Muscle layer of duodenum (tissue), 2 donors: ENCODE measurements around the gene RNU6-9.

ENCODE experiments used
- H3K27ac ChIP-seq: one replicate; pipeline ENCODE4 v1.7.0; 2013; ENCODE audit warnings: mild to moderate bottlenecking, low read length
- H3K27me3 ChIP-seq: one replicate; pipeline ENCODE4 v1.7.0; 2013; ENCODE audit warnings: low read depth, mild to moderate bottlenecking, control low read depth, low read length
- H3K36me3 ChIP-seq, 2 donors: one replicate each; pipeline ENCODE4 v1.7.0; 2013; ENCODE audit warnings: low read length in 2 of 2, control low read depth in 1 of 2, mild to moderate bottlenecking in 1 of 2; ENCODE audit not compliant: insufficient read depth in 2 of 2, control insufficient read depth in 1 of 2
- H3K4me1 ChIP-seq, 2 donors: one replicate each; pipeline ENCODE4 v1.7.0; 2013; ENCODE audit warnings: low read length in 2 of 2, mild to moderate bottlenecking in 2 of 2, control low read depth in 1 of 2, moderate library complexity in 1 of 2; ENCODE audit not compliant: insufficient read depth in 2 of 2, control insufficient read depth in 1 of 2
- H3K4me3 ChIP-seq, 2 donors: one replicate each; pipeline ENCODE4 v1.7.0; 2013; ENCODE audit warnings: low read length in 2 of 2, low read depth in 1 of 2, mild to moderate bottlenecking in 1 of 2
- H3K9me3 ChIP-seq, 2 donors: one replicate each; pipeline ENCODE4 v1.7.0; 2013; ENCODE audit warnings: low read length in 2 of 2, control low read depth in 1 of 2, mild to moderate bottlenecking in 1 of 2; ENCODE audit not compliant: control insufficient read depth in 1 of 2
- donor health status: healthy.

The RNU6-9 gene

GRCh38 chr19:863315-863620, 30.0 kb upstream of the RNU6-9 start:
- Histone ChIP-seq H3K4me1 (peaks cover 0 to 15% of the 10 kb centered on the region in 2 donors), H3K4me3 (no peak overlapping the region)

GRCh38 chr19:866769-867300, 26.4 kb upstream of the RNU6-9 start:
- H3K9me3 ChIP-seq = no peaks in the 10 kb centered on the region
- peaks cover 0 to 31% of the 10 kb centered on the region in 2 donors for H3K4me1 ChIP-seq
- H3K27ac ChIP-seq = no peak overlapping the region
- H3K4me3 ChIP-seq = no peak overlapping the region
- no peaks in the 10 kb centered on the region for H3K27me3 ChIP-seq
- peaks cover 3 to 14% of the 10 kb centered on the region in 2 donors for H3K36me3 ChIP-seq

More at GRCh38 chr19:863315-863620, 30.0 kb upstream of the RNU6-9 start:
- Histone ChIP-seq H3K27ac (no peak overlapping the region), H3K9me3 (no peaks in the 10 kb centered on the region), H3K36me3 (peaks cover 3 to 6% of the 10 kb centered on the region in 2 donors), H3K27me3 (no peaks in the 10 kb centered on the region)

- Histone ChIP-seq H3K4me1 (peaks cover 0 to 35% of the 10 kb centered on the region in 2 donors), H3K4me3 (no peak overlapping the region), H3K27ac (no peak overlapping the region), H3K36me3 (peaks cover 3 to 14% of the 10 kb centered on the region in 2 donors), H3K27me3 (no peaks in the 10 kb centered on the region), H3K9me3 (no peaks in the 10 kb centered on the region)
Measured at GRCh38 chr19:867301-867793, 25.9 kb upstream of the RNU6-9 start.

- H3K4me3 ChIP-seq = no peak overlapping the region
- H3K36me3 ChIP-seq = peaks cover 3 to 14% of the 10 kb centered on the region in 2 donors
- peaks cover 0 to 33% of the 10 kb centered on the region in 2 donors for H3K4me1 ChIP-seq
- H3K9me3 ChIP-seq = no peaks in the 10 kb centered on the region
- H3K27ac ChIP-seq = no peak overlapping the region
- H3K27me3 ChIP-seq = no peaks in the 10 kb centered on the region
Measured at GRCh38 chr19:867855-868457, 25.3 kb upstream of the RNU6-9 start.

- H3K4me1 ChIP-seq = peaks cover 0 to 31% of the 10 kb centered on the region in 2 donors
- no peak overlapping the region for H3K4me3 ChIP-seq
- H3K9me3 ChIP-seq = no peaks in the 10 kb centered on the region
- peaks cover 3 to 14% of the 10 kb centered on the region in 2 donors for H3K36me3 ChIP-seq
- no peak overlapping the region for H3K27ac ChIP-seq
- H3K27me3 ChIP-seq = no peaks in the 10 kb centered on the region
Measured at GRCh38 chr19:868458-869244, 24.6 kb upstream of the RNU6-9 start.

- Histone ChIP-seq H3K27ac (peak overlapping the region; percentile 39), H3K4me1 (peaks cover 0 to 31% of the 10 kb centered on the region in 2 donors), H3K9me3 (no peaks in the 10 kb centered on the region), H3K4me3 (no peak overlapping the region), H3K27me3 (no peaks in the 10 kb centered on the region), H3K36me3 (peaks cover 3 to 18% of the 10 kb centered on the region in 2 donors)
Measured at GRCh38 chr19:869245-870177, 23.8 kb upstream of the RNU6-9 start.

- Histone ChIP-seq H3K4me3 (no peak overlapping the region), H3K27ac (no peak overlapping the region), H3K27me3 (no peaks in the 10 kb centered on the region), H3K9me3 (no peaks in the 10 kb centered on the region), H3K4me1 (peaks cover 0 to 31% of the 10 kb centered on the region in 2 donors), H3K36me3 (peaks cover 3 to 22% of the 10 kb centered on the region in 2 donors)
Measured at GRCh38 chr19:870314-870713, 23.0 kb upstream of the RNU6-9 start.

GRCh38 chr19:870963-871401, 22.3 kb upstream of the RNU6-9 start:
- Histone ChIP-seq H3K4me3 (no peak overlapping the region), H3K9me3 (no peaks in the 10 kb centered on the region), H3K27me3 (no peaks in the 10 kb centered on the region), H3K36me3 (peaks cover 3 to 29% of the 10 kb centered on the region in 2 donors), H3K4me1 (peaks cover 0 to 31% of the 10 kb centered on the region in 2 donors), H3K27ac (no peak overlapping the region)

- H3K4me3 ChIP-seq = peak overlapping the region in 1 of 2 donors; percentile 3
- peaks cover 3 to 36% of the 10 kb centered on the region in 2 donors for H3K36me3 ChIP-seq
- H3K27ac ChIP-seq = no peak overlapping the region
- peaks cover 0 to 31% of the 10 kb centered on the region in 2 donors for H3K4me1 ChIP-seq
- no peaks in the 10 kb centered on the region for H3K27me3 ChIP-seq
- no peaks in the 10 kb centered on the region for H3K9me3 ChIP-seq
Measured at GRCh38 chr19:871446-872265, 21.6 kb upstream of the RNU6-9 start.

- H3K4me1 ChIP-seq = peaks cover 0 to 31% of the 10 kb centered on the region in 2 donors
- H3K27ac ChIP-seq = no peak overlapping the region
- H3K4me3 ChIP-seq = peak overlapping the region in 1 of 2 donors; percentile 3
- H3K36me3 ChIP-seq = peaks cover 2 to 43% of the 10 kb centered on the region in 2 donors
- H3K9me3 ChIP-seq = no peaks in the 10 kb centered on the region
- no peaks in the 10 kb centered on the region for H3K27me3 ChIP-seq
Measured at GRCh38 chr19:872266-872951, 20.9 kb upstream of the RNU6-9 start.
